ENCODE measurements around the gene ABCC2.

Gene ABCC2

DNA sequence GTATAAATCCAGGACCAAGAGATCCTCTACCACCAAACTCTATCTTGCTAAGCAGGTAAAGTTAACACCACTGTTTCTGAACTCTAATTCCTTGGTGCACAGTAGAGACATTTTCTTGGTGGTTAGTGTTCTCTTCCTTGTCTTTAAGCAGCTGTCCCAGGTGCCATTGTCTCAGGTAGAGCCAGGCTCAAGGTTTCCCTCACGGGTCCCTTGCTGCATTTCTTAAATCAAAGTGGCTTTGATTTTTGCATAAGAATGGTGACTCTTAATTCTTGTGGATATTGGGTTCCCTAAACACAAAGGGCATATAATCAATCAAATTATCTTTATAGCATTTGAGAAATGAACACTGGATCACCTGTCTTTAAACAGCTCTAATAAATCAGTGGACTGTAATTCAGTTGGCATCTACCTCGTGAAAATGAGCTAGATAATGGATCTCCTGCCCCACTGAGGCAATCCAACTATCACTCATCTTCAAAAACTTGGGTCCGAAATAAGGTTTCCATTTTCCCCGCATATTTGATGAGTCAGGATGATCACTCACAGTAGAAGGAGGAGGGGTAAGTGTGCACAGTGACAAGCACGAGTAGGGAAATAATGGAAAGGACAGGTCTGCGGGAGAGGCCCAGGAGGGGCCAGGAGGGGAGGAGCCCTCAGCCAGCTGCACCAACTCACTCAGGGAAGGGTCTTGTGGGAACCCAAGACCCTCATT is 2.4 kb downstream of the ABCC2 start:
- no peak overlapping the region for H3K4me3 ChIP-seq (ENCODE audit: low read length)
- no peak for DNase-seq (ENCODE audit: low read depth)
- TF ChIP-seq, protein P1, sequence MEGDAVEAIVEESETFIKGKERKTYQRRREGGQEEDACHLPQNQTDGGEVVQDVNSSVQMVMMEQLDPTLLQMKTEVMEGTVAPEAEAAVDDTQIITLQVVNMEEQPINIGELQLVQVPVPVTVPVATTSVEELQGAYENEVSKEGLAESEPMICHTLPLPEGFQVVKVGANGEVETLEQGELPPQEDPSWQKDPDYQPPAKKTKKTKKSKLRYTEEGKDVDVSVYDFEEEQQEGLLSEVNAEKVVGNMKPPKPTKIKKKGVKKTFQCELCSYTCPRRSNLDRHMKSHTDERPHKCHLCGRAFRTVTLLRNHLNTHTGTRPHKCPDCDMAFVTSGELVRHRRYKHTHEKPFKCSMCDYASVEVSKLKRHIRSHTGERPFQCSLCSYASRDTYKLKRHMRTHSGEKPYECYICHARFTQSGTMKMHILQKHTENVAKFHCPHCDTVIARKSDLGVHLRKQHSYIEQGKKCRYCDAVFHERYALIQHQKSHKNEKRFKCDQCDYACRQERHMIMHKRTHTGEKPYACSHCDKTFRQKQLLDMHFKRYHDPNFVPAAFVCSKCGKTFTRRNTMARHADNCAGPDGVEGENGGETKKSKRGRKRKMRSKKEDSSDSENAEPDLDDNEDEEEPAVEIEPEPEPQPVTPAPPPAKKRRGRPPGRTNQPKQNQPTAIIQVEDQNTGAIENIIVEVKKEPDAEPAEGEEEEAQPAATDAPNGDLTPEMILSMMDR (conservative IDR thresholded peaks at IDR 0.05; ENCODE audit: low read length) = no peak

DNA sequence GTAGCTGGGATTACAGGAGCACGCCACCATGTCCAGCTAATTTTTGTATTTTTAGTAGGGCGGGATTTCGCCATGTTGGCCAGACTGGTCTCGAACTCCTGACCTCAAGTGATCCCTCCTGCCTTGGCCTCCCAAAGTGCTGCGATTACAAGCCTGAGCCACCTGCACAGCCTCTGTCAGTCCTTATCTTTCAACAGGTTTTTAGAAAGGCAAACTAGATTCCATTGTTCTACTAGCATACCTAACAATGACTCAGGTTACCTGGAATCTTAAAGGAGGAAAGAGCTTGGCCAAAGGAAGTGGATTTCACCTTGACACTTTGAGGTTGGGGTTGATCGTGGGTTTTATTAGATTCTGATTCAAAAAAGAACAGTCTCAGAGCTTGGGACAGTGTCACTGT is 3.2 kb downstream of the ABCC2 start:
- TF ChIP-seq, protein P1 (conservative IDR thresholded peaks at IDR 0.05; ENCODE audit: low read length) = no peak
- no peak for DNase-seq (ENCODE audit: low read depth)
- H3K4me3 ChIP-seq (ENCODE audit: low read length) = no peak overlapping the region

DNA sequence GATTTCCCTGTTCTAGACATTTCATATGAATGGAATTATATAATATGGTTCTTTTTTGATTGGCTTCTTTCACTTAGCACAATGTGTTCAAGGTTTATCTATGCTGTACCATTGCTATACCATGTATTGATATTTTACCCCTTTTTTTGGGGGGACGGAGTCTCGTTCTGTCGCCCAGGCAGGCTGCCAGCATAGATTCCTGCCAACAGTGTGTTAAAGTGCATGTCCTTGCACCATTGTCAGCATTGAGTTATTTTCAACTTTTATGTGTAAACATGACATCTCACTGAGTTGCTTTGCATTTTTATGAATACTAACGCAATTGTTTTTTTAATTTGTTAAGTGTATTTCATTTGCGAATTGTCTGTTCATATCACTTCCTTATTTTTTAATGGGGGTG is 4.9 kb downstream of the ABCC2 start:
- TF ChIP-seq, protein P1 (conservative IDR thresholded peaks at IDR 0.05; ENCODE audit: low read length) = no peak
- H3K4me3 ChIP-seq (ENCODE audit: low read length) = no peak overlapping the region
- DNase-seq (ENCODE audit: low read depth) = no peak

DNA sequence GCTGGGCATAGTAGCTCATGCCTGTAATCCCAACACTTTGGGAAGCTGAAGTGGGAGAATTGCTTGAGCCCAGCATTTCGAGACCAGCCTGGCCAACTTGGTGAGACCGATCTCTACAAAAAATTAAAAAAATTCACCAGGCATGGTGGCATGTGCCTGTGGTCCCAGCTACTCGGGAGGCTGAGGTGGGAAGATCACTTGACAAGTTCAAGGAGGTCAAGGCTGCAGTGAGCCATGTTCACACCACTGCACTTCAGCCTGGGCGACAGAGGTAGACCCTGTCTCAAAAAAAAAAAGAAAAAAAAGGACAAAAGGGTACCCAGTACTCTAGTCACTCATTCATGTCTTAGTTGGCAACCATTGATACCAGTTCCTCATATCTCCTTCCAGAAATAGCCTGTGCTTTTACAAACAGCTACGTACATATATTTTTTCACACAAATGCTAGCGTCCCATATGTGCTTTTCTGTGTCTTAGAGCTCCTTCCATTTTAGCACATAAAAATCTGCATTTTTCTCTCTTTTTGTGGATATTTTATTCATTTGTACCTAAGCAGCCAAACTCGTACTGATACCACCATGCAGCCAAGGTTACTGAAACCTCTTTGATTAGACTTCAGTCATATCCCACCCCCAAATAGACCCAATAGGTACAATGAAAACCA is 5.5 kb downstream of the ABCC2 start:
- DNase-seq (ENCODE audit: low read depth) = no peak
- TF ChIP-seq, protein P1 (conservative IDR thresholded peaks at IDR 0.05; ENCODE audit: low read length) = no peak
- H3K4me3 ChIP-seq (ENCODE audit: low read length) = no peak overlapping the region

DNA sequence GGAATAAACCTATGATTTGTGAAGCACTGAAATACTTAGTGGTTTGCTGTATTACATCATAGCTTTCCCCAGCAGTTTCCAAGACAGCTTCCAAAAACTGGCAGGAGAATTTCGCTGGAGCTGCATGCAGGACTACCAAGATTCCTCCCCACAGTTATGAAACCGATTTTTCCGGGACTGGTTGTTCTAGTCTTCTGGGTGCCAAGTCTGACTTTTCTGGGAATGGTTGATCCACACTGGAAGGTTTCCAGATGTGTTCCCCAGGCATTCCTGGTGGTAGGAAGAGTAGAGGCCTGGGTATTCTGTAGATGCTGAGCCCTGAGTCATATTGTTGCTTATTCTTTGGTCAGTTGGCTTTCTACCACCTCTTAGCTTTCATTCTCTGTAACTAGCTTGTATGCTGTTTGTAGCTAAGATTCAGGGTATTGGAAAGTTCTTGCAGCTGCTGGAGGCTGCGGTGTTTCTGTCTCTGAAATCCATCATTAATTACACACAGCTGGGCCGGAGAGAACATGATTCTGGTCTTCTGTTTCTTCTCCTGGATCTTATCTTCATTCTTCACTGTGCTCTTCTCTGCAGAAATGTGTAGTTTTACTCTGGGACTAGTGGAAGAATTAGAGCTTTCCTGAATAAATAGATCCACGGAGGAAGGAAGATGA is 6.3 kb downstream of the ABCC2 start:
- H3K4me3 ChIP-seq (ENCODE audit: low read length) = peak overlapping the region; percentile 34
- TF ChIP-seq, protein P1 (conservative IDR thresholded peaks at IDR 0.05; ENCODE audit: low read length) = 0 out of 2 replicates have a peak, but pooled peaks have one; percentile 2
- DNase-seq (ENCODE audit: low read depth) = peak; percentile 99

DNA sequence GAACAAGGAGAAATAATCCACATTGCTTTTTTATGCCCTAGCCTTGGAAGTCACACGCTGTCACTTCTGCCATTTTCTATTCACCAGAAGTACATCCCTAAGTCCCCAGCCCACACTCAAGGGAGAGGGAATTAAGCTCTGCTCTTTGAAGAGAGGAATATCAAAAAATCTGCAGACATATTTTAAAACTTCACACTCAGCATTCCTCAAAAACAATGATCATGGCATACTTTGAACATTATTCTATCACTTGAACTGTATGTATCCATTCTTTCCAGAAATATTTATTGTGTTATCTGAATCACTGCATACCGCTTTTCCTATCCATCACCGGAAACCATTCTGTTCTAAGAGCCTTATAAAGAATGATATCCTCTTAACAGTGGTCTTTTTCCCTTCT is 9.4 kb downstream of the ABCC2 start:
- no peak overlapping the region for H3K4me3 ChIP-seq (ENCODE audit: low read length)
- DNase-seq (ENCODE audit: low read depth) = no peak
- TF ChIP-seq, protein P1 (conservative IDR thresholded peaks at IDR 0.05; ENCODE audit: low read length) = no peak

Measured in AG10803 (cell line).